MCF 10A (cell line): ENCODE results near the gene SBSN. TPM values are rescaled to one million over a fixed set of nuclear protein-coding genes. Genes with fewer than 3 reads are reported as not detected.

ENCODE experiments used
- BruUV-seq: library from RNA; stranded (reverse); fragments of 400-500 nt; replicated peaks from 2 replicates; lab custom pipeline; 2021; lab: Mats Ljungman, UMichigan
- CTCF ChIA-PET: fragments of 300-600 bp; sonication (Branson Sonifier 250); formaldehyde crosslinking; extraction: SDS; loops from one replicate; lab custom pipeline; 2021; ENCODE audit warnings: antibody characterized with exemption, inconsistent platforms; lab: Yijun Ruan, JAX
- POLR2A ChIA-PET: fragments of 300-600, 350-650 bp; sonication (Branson Sonifier 250); formaldehyde crosslinking; extraction: SDS; loops from one replicate; lab custom pipeline; 2020; ENCODE audit warnings: antibody characterized with exemption, inconsistent platforms; lab: Yijun Ruan, JAX
- DNase-seq: peaks from one replicate; pipeline ENCODE4 v3.0.0-alpha.2; 2018; ENCODE audit not compliant: unreplicated experiment
- H3K27ac Mint-ChIP-seq: one replicate; pipeline ENCODE4 v1.8.0; 2022; ENCODE audit warnings: mild to moderate bottlenecking, low read depth, mixed read lengths; ENCODE audit not compliant: unreplicated experiment
- H3K27me3 Mint-ChIP-seq: one replicate; pipeline ENCODE4 v1.8.0; 2022; ENCODE audit warnings: mixed read lengths; ENCODE audit not compliant: insufficient read depth, unreplicated experiment
- H3K36me3 Mint-ChIP-seq: one replicate; pipeline ENCODE4 v1.8.0; 2022; ENCODE audit warnings: mild to moderate bottlenecking, moderate library complexity, mixed read lengths; ENCODE audit not compliant: insufficient read depth, unreplicated experiment
- H3K4me1 Mint-ChIP-seq: one replicate; pipeline ENCODE4 v1.8.0; 2022; ENCODE audit warnings: mixed read lengths; ENCODE audit not compliant: insufficient read depth, unreplicated experiment
- H3K4me3 Mint-ChIP-seq: one replicate; pipeline ENCODE4 v1.8.0; 2022; ENCODE audit warnings: mild to moderate bottlenecking, moderate library complexity, mixed read lengths; ENCODE audit not compliant: unreplicated experiment
- H3K9me3 Mint-ChIP-seq: one replicate; pipeline ENCODE4 v1.8.0; 2022; ENCODE audit warnings: mixed read lengths; ENCODE audit not compliant: unreplicated experiment
- CTCF ChIP-seq: fragments of 200-600 bp; IDR thresholded peaks from one replicate; pipeline ENCODE4 v1.8.0; 2022; ENCODE audit warnings: antibody characterized with exemption, mild to moderate bottlenecking; ENCODE audit not compliant: unreplicated experiment
- intact Hi-C: fragments of 100-400 bp; cut with micrococcal nuclease; formaldehyde crosslinking; loops from 2 replicates; pipeline ENCODE4 v1.14.1; 2022
- total RNA-seq: library from RNA; stranded (reverse); gene quantifications from 2 replicates; pipeline ENCODE4 v1.2.3, GENCODE V29; 2022

The SBSN gene
- total RNA-seq, 1 experiment from 2014 or later, result not detected

GRCh38 chr19:35529241-35530218 lies 1.4 kb upstream of the SBSN start:
- Mint-ChIP-seq H3K4me3 (no peak overlapping the region), H3K36me3 (peaks cover 5% of the 10 kb centered on the region), H3K4me1 (peaks cover 17% of the 10 kb centered on the region), H3K9me3 (no peaks in the 10 kb centered on the region), H3K27ac (no peak overlapping the region), H3K27me3 (peaks cover 24% of the 10 kb centered on the region)
- BruUV-seq, result no TSS peak
- ChIA-PET POLR2A (no interaction called here), CTCF (interaction anchor here (0.6 to 1.8 kb wide), 3 partner anchors 19 to 52 kb away, joined by 3 to 7 read pairs (median 3); no protein-coding TSS in a partner anchor)
- intact Hi-C loops, result no loop called here
- no peak for DNase-seq
- no peak for TF ChIP-seq CTCF

GRCh38 chr19:35525873-35526272 lies 2.2 kb downstream of the SBSN start:
- Mint-ChIP-seq H3K4me3 (no peak overlapping the region), H3K27ac (no peak overlapping the region), H3K36me3 (peaks cover 5% of the 10 kb centered on the region), H3K9me3 (no peaks in the 10 kb centered on the region), H3K4me1 (peaks cover 17% of the 10 kb centered on the region), H3K27me3 (peaks cover 2% of the 10 kb centered on the region)
- ChIA-PET POLR2A (no interaction called here), CTCF (interaction anchor here (1.0 kb wide), 1 partner anchor 16 kb away, joined by 6 read pairs; no protein-coding TSS in a partner anchor)
- intact Hi-C loops, result no loop called here
- no TSS peak for BruUV-seq
- no peak for TF ChIP-seq CTCF
- DNase-seq, result no peak

- POLR2A ChIA-PET, result no interaction called here
- Mint-ChIP-seq H3K36me3 (peaks cover 5% of the 10 kb centered on the region), H3K9me3 (no peaks in the 10 kb centered on the region), H3K4me1 (peaks cover 22% of the 10 kb centered on the region), H3K4me3 (no peak overlapping the region), H3K27ac (no peak overlapping the region), H3K27me3 (no peaks in the 10 kb centered on the region)
- TF ChIP-seq CTCF, result no peak
- BruUV-seq, result no TSS peak
- intact Hi-C loops, result no loop called here
- CTCF ChIA-PET, result interaction anchor here (0.6 to 1.0 kb wide), 2 partner anchors 14 to 206 kb away, joined by 3 read pairs; no protein-coding TSS in a partner anchor
- DNase-seq, result no peak
These were observed 3.8 kb downstream of the SBSN start for GRCh38 chr19:35524181-35524837.

GRCh38 chr19:35522745-35523327 lies 5.3 kb downstream of the SBSN start:
- peaks cover 5% of the 10 kb centered on the region for H3K36me3 Mint-ChIP-seq
- POLR2A ChIA-PET, result interaction anchor here (0.6 kb wide), 1 partner anchor 451 kb away, joined by 3 read pairs; no protein-coding TSS in a partner anchor
- no peaks in the 10 kb centered on the region for H3K27me3 Mint-ChIP-seq
- H3K4me3 Mint-ChIP-seq, result no peak overlapping the region
- CTCF ChIA-PET, result interaction anchor here (0.6 kb wide), 1 partner anchor 78 kb away, joined by 4 read pairs; no protein-coding TSS in a partner anchor
- H3K4me1 Mint-ChIP-seq, result peaks cover 22% of the 10 kb centered on the region
- no TSS peak for BruUV-seq
- no peak for TF ChIP-seq CTCF
- no peaks in the 10 kb centered on the region for H3K9me3 Mint-ChIP-seq
- no peak overlapping the region for H3K27ac Mint-ChIP-seq
- intact Hi-C loops, result no loop called here
- no peak for DNase-seq
